A549 (cell line): Measurements from ENCODE around the gene KDF1. TPM values are rescaled to one million over a fixed set of nuclear protein-coding genes. Genes with fewer than 3 reads are reported as not detected.

ENCODE experiments used
- polyA plus RNA-seq, 4 experiments: library from polyadenylated mRNA; depleted of rRNA in 3 of 4; stranded (reverse); fragments of >200 nt; fragmentation: RNase III in 1 of 4; extraction: RNeasy Plus Mini Kit Qiagen cat#74134 plus additional on column Dnase treatment in 1 of 4; gene quantifications; 2 replicates in 3 of 4; 3 replicates in 1 of 4; pipeline ENCODE4 v1.2.3, GENCODE V29; 2011 to 2017

KDF1 gene
- polyA plus RNA-seq, 2 of the 4 experiments (the other 2 are of a cell fraction), result not detected

Other genes with a start within 250 kb of the KDF1 start
- gene PIGV, start 172.5 kb downstream of the KDF1 start, polyA plus RNA-seq (2011; rRNA removed), result 16.2 and 21.7 TPM in 2 replicates
- gene PIGV, start 172.5 kb downstream of the KDF1 start, polyA plus RNA-seq (2017; fragmentation: RNase III; extraction: RNeasy Plus Mini Kit Qiagen cat#74134 plus additional on column Dnase treatment), result 6.1 to 7.0 TPM (median 6.6 TPM) in 3 replicates
- 20.0 and 27.0 TPM in 2 replicates for gene ZDHHC18, start 133.8 kb downstream of the KDF1 start, polyA plus RNA-seq (2011; rRNA removed)
- 15.0 to 16.2 TPM (median 15.7 TPM) in 3 replicates for gene ZDHHC18, start 133.8 kb downstream of the KDF1 start, polyA plus RNA-seq (2017; fragmentation: RNase III; extraction: RNeasy Plus Mini Kit Qiagen cat#74134 plus additional on column Dnase treatment)
- 31.0 and 39.8 TPM in 2 replicates for gene SFN, start 97.3 kb downstream of the KDF1 start, polyA plus RNA-seq (2011; rRNA removed)
- 114 to 150 TPM (median 141 TPM) in 3 replicates for gene SFN, start 97.3 kb downstream of the KDF1 start, polyA plus RNA-seq (2017; fragmentation: RNase III; extraction: RNeasy Plus Mini Kit Qiagen cat#74134 plus additional on column Dnase treatment)
- 18.1 and 23.6 TPM in 2 replicates for gene GPN2, start 70.2 kb downstream of the KDF1 start, polyA plus RNA-seq (2011; rRNA removed)
- gene GPN2, start 70.2 kb downstream of the KDF1 start, polyA plus RNA-seq (2017; fragmentation: RNase III; extraction: RNeasy Plus Mini Kit Qiagen cat#74134 plus additional on column Dnase treatment), result 16.9 to 18.3 TPM (median 18.1 TPM) in 3 replicates
- gene GPATCH3, start 60.0 kb downstream of the KDF1 start, polyA plus RNA-seq (2011; rRNA removed), result 4.9 and 5.4 TPM in 2 replicates
- gene GPATCH3, start 60.0 kb downstream of the KDF1 start, polyA plus RNA-seq (2017; fragmentation: RNase III; extraction: RNeasy Plus Mini Kit Qiagen cat#74134 plus additional on column Dnase treatment), result 7.0 to 8.7 TPM (median 8.3 TPM) in 3 replicates
- not detected in 2 replicates for gene NR0B2, start 46.5 kb downstream of the KDF1 start, polyA plus RNA-seq (2011; rRNA removed)
- gene NR0B2, start 46.5 kb downstream of the KDF1 start, polyA plus RNA-seq (2017; fragmentation: RNase III; extraction: RNeasy Plus Mini Kit Qiagen cat#74134 plus additional on column Dnase treatment), result not detected in 3 replicates
- gene NUDC, start 38.7 kb downstream of the KDF1 start, polyA plus RNA-seq (2011; rRNA removed), result 54.8 and 79.0 TPM in 2 replicates
- gene NUDC, start 38.7 kb downstream of the KDF1 start, polyA plus RNA-seq (2017; fragmentation: RNase III; extraction: RNeasy Plus Mini Kit Qiagen cat#74134 plus additional on column Dnase treatment), result 133 to 150 TPM (median 134 TPM) in 3 replicates
- gene TRNP1, start 33.2 kb upstream of the KDF1 start, polyA plus RNA-seq (2011; rRNA removed), result 113 and 134 TPM in 2 replicates
- gene TRNP1, start 33.2 kb upstream of the KDF1 start, polyA plus RNA-seq (2017; fragmentation: RNase III; extraction: RNeasy Plus Mini Kit Qiagen cat#74134 plus additional on column Dnase treatment), result 68.5 to 86.3 TPM (median 73.9 TPM) in 3 replicates
- 0.27 and 0.36 TPM in 2 replicates for gene TENT5B, start 52.4 kb upstream of the KDF1 start, polyA plus RNA-seq (2011; rRNA removed)
- gene TENT5B, start 52.4 kb upstream of the KDF1 start, polyA plus RNA-seq (2017; fragmentation: RNase III; extraction: RNeasy Plus Mini Kit Qiagen cat#74134 plus additional on column Dnase treatment), result 0.98 to 1.2 TPM (median 1.0 TPM) in 3 replicates
- 8.0 and 11.1 TPM in 2 replicates for gene SLC9A1, start 194.7 kb upstream of the KDF1 start, polyA plus RNA-seq (2011; rRNA removed)
- gene SLC9A1, start 194.7 kb upstream of the KDF1 start, polyA plus RNA-seq (2017; fragmentation: RNase III; extraction: RNeasy Plus Mini Kit Qiagen cat#74134 plus additional on column Dnase treatment), result 7.3 to 7.5 TPM (median 7.4 TPM) in 3 replicates